ENCODE results near the gene UNC13B.
A peak's percentile ranks its signal among the peaks of the same experiment; 100 is the strongest.
"Not testable (repeated sequence)": the region's sequence is repeated elsewhere in the genome, so short reads cannot be mapped to it uniquely, and the experiment has no call there.

Gene UNC13B

GRCh38 chr9:35220659-35221338 is 59.0 kb downstream of the UNC13B start:
- DNase-seq (ENCODE audit: extremely low read depth in 1 of 2, low read depth in 1 of 2) = no peak

- DNase-seq (ENCODE audit: extremely low read depth in 1 of 2, low read depth in 1 of 2) = no peak
Observed at GRCh38 chr9:35225677-35226076, 63.9 kb downstream of the UNC13B start.

- DNase-seq (ENCODE audit: extremely low read depth in 1 of 2, low read depth in 1 of 2) = no peak
Observed at GRCh38 chr9:35226651-35227050, 64.8 kb downstream of the UNC13B start.

GRCh38 chr9:35227284-35227683 is 65.5 kb downstream of the UNC13B start:
- DNase-seq (ENCODE audit: extremely low read depth in 1 of 2, low read depth in 1 of 2) = no peak

GRCh38 chr9:35229066-35229778 is 67.4 kb downstream of the UNC13B start:
- DNase-seq (ENCODE audit: extremely low read depth in 1 of 2, low read depth in 1 of 2) = no peak

- no peak for DNase-seq (ENCODE audit: extremely low read depth in 1 of 2, low read depth in 1 of 2)
Observed at GRCh38 chr9:35229779-35230143, 68.0 kb downstream of the UNC13B start.

- DNase-seq (ENCODE audit: extremely low read depth in 1 of 2, low read depth in 1 of 2) = no peak
Observed at GRCh38 chr9:35232867-35233544, 71.2 kb downstream of the UNC13B start.

- no peak for DNase-seq (ENCODE audit: extremely low read depth in 1 of 2, low read depth in 1 of 2)
Observed at GRCh38 chr9:35236692-35237091, 74.9 kb downstream of the UNC13B start.

GRCh38 chr9:35237311-35237710 is 75.5 kb downstream of the UNC13B start:
- DNase-seq (ENCODE audit: extremely low read depth in 1 of 2, low read depth in 1 of 2) = no peak

GRCh38 chr9:35245945-35246344 is 84.1 kb downstream of the UNC13B start:
- not testable (repeated sequence) for DNase-seq (ENCODE audit: extremely low read depth in 1 of 2, low read depth in 1 of 2)

- DNase-seq (ENCODE audit: extremely low read depth in 1 of 2, low read depth in 1 of 2) = no peak
Observed at GRCh38 chr9:35253075-35253474, 91.3 kb downstream of the UNC13B start.

- no peak for DNase-seq (ENCODE audit: extremely low read depth in 1 of 2, low read depth in 1 of 2)
Observed at GRCh38 chr9:35254237-35254636, 92.4 kb downstream of the UNC13B start.

- DNase-seq (ENCODE audit: extremely low read depth in 1 of 2, low read depth in 1 of 2) = no peak
Observed at GRCh38 chr9:35254984-35255857, 93.4 kb downstream of the UNC13B start.

- no peak for DNase-seq (ENCODE audit: extremely low read depth in 1 of 2, low read depth in 1 of 2)
Observed at GRCh38 chr9:35257986-35258659, 96.3 kb downstream of the UNC13B start.

GRCh38 chr9:35258660-35259474 is 97.1 kb downstream of the UNC13B start:
- DNase-seq (ENCODE audit: extremely low read depth in 1 of 2, low read depth in 1 of 2) = peak in 1 of 2 donors; percentile 7

- DNase-seq (ENCODE audit: extremely low read depth in 1 of 2, low read depth in 1 of 2) = no peak
Observed at GRCh38 chr9:35260186-35260585, 98.4 kb downstream of the UNC13B start.

- no peak for DNase-seq (ENCODE audit: extremely low read depth in 1 of 2, low read depth in 1 of 2)
Observed at GRCh38 chr9:35262064-35262463, 100.3 kb downstream of the UNC13B start.

- no peak for DNase-seq (ENCODE audit: extremely low read depth in 1 of 2, low read depth in 1 of 2)
Observed at GRCh38 chr9:35267710-35268109, 105.9 kb downstream of the UNC13B start.

- no peak for DNase-seq (ENCODE audit: extremely low read depth in 1 of 2, low read depth in 1 of 2)
Observed at GRCh38 chr9:35269919-35270318, 108.1 kb downstream of the UNC13B start.

- DNase-seq (ENCODE audit: extremely low read depth in 1 of 2, low read depth in 1 of 2) = no peak
Observed at GRCh38 chr9:35271637-35272036, 109.8 kb downstream of the UNC13B start.
